Ovary (tissue), 3 donors: ENCODE data around the gene GRIK4.

Experiments used
- POLR2A ChIP-seq: fragments of 450-650 bp; IDR thresholded peaks from one replicate; pipeline ENCODE4 v1.6.1; 2017; ENCODE audit warnings: antibody characterized with exemption, mild to moderate bottlenecking, moderate library complexity
- TF ChIP-seq, protein P1 (sequence below), 3 donors: fragments of 450-650 bp in 2 of 3; fragments of 200-600 bp in 1 of 3; IDR thresholded peaks; one replicate each; pipeline versions ENCODE4 v1.5.1 to v1.8.0; 2016 to 2022; ENCODE audit warnings: antibody characterized with exemption in 3 of 3, mild to moderate bottlenecking in 1 of 3
- donor health status: DM: no; HTN: no; CAD: no.

DNA sequence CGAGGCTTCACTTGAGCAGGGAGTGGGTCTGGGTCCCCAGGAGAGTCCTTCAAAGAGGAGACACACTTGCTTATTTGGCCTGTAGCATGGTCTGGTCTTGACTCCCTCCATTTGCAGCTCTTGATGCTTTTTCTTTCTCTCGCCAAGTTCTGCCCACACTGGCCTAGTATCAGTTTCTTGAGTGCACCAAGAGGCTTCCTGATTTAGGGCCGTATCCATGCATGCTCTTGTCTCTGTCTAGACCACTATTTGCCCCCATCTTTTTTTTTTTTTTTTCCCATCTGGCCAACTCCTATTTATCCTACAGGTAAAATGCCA lies 170.7 kb downstream of the GRIK4 start:
- TF ChIP-seq, protein P1, sequence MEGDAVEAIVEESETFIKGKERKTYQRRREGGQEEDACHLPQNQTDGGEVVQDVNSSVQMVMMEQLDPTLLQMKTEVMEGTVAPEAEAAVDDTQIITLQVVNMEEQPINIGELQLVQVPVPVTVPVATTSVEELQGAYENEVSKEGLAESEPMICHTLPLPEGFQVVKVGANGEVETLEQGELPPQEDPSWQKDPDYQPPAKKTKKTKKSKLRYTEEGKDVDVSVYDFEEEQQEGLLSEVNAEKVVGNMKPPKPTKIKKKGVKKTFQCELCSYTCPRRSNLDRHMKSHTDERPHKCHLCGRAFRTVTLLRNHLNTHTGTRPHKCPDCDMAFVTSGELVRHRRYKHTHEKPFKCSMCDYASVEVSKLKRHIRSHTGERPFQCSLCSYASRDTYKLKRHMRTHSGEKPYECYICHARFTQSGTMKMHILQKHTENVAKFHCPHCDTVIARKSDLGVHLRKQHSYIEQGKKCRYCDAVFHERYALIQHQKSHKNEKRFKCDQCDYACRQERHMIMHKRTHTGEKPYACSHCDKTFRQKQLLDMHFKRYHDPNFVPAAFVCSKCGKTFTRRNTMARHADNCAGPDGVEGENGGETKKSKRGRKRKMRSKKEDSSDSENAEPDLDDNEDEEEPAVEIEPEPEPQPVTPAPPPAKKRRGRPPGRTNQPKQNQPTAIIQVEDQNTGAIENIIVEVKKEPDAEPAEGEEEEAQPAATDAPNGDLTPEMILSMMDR (IDR thresholded peaks at IDR 0.05), result no peak
- no peak for TF ChIP-seq POLR2A
